DMS53 treated with DMSO at 0.1 percent for 48 hours (cell line): ENCODE results near the gene MYL3.

Experiments used
- DNase-seq: peaks from one replicate; lab custom pipeline; 2025; ENCODE audit not compliant: unreplicated experiment; lab: John Stamatoyannopoulos, UW

Gene MYL3

GRCh38 chr3:46851364-46852333 is 11.6 kb downstream of the MYL3 start:
- DNase-seq = no peak

DNA sequence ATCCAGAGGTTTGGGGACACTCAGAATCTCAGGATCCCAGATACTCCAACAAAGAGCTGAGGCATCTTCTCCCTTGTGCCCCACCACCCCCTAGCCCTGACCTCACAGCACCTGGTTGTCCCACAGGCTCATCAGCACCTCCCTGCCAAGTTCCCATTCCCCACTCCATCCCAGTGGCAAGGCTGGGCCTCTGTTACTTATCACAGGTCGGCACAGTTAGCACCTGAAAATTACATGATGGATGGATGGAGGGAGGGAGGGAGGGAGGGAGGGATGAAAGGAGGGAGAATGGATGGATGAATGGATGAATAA is 12.8 kb downstream of the MYL3 start:
- no peak for DNase-seq

DNA sequence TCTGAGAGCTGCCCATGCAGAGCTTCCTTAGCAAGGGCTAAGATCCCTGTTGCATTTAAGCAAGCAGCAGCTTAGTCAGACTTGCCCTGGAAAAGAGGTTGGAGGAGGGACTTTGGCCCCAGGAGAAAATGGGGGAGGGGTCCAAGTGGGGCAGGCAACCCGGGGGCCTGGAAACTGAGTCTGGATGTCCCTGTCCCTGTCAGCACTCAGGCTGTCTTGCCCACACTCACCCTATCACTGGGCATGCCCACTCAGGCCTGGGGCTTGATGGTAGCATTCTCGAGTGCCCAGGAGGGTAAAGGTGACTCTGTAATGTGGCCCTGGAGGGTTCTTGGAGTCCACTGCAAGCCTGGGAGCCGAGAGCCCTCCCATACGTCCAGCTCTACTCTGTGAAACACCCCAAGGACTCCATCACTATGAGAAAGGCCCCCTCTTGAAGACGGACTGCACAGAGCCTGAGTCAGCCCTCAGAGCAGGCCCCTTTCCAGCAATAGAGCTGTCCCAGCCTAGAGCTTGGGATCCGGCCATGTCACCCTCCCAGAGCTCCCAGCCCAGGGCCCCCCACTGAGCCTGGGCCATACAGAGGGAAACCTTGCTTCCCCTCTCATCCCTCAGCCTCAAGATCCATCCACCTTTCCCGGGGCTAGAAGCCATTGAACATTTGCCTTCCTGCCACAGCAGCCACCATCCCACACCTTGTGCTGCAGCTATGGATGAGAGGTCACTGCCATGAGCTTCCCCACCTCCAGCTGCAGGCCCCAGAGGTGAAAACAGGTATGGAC is 13.4 kb downstream of the MYL3 start:
- DNase-seq = no peak

DNA sequence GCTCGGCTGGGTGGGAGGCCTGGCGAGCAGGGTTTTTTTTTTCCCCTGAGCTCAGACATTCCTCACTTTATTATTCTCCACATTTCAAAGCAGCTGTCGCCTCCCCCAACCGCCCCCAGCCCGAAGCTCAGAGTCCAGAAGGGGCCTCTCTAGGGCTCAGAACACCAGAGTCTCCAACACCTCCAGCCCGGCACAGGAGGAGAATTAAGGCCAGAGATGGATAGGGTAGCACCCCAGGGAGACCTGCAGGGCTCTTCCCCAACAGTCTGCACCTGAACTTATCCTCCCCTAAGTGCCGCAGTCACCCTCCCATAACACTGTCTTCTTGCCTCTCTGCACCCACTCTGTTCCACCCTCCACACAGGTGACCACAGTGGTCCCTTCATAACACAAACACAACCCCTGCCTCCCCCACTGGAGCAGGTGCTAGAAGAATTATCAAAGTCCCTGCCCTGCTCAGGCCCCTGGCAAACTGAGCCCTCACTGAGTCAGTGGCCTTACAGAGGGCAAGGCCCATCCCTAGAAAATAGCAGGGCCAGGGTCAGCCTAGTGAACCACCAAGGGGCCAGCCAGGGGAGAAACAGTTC is 14.1 kb downstream of the MYL3 start:
- DNase-seq = no peak

- DNase-seq = no peak
These were observed 14.8 kb downstream of the MYL3 start for GRCh38 chr3:46848271-46849044.

- DNase-seq = no peak
These were observed 15.5 kb downstream of the MYL3 start for GRCh38 chr3:46847744-46848143.

GRCh38 chr3:46846624-46847542 is 16.4 kb downstream of the MYL3 start:
- DNase-seq = no peak

GRCh38 chr3:46845860-46846623 is 17.2 kb downstream of the MYL3 start:
- DNase-seq = peak; percentile 3

GRCh38 chr3:46845397-46845859 is 17.8 kb downstream of the MYL3 start:
- DNase-seq = peak; percentile 9

DNA sequence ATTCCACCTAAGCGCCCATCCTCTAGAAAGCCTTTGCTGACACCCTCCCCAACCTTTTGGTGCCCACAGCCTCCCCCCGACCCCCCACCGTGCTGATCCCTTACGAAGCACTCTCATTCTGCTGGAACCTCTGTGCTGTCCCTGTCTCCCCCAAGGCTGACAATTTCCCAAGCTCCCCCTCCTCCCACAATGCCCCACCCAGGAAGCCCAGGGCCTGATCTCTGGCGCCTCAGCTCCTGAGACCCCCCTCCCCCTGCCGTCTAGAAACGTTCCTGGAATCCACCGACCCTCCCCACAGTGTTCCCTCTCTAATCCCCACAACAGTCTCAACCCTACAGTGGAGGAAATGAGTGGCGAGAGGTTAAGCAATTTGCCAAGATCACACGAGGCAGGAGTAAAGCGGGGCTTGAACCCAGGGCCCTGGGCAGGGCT is 18.3 kb downstream of the MYL3 start:
- no peak for DNase-seq

DNA sequence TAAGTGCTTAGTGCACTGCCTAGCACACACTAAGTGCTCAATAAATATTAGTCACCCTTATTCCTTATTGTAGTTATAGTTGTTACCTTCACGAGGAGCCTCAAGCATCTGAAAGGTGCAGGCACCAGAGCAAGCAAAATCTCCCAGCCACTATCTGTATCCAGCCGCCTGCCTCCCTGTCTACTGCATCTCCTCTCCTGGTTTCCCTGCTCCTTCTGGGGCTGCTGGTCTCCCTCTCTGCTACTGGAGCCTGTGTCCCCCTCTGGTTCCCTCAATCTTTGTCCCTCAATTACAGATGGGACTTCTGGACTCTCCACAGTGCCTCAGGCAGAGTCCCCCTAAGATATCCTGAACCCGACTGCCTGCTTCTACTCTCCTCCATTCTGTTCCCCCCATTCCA is 18.8 kb downstream of the MYL3 start:
- no peak for DNase-seq

- DNase-seq = no peak
These were observed 19.7 kb downstream of the MYL3 start for GRCh38 chr3:46843508-46843907.

- DNase-seq = no peak
These were observed 22.8 kb downstream of the MYL3 start for GRCh38 chr3:46840491-46840890.

- no peak for DNase-seq
These were observed 24.9 kb downstream of the MYL3 start for GRCh38 chr3:46838301-46838700.

GRCh38 chr3:46835491-46835890 is 27.8 kb downstream of the MYL3 start:
- DNase-seq = no peak

DNA sequence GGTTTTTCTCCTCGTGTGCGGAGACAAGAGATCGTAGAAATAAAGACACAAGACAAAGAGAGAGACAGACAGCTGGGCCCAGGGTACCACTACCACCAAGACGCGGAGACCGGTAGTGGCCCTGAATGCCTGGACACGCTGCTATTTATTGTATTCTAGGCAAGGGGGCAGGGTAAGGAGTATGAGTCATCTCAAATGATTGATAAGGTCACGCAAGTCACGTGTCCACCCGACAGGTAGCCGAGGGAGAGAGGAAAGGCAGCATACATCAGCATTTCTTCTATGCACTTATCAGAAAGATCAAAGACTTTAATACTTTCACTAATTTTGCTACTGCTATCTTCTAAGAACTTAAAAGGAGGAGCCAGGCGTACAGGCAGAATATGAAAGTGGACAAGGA is 28.2 kb downstream of the MYL3 start:
- no peak for DNase-seq

DNA sequence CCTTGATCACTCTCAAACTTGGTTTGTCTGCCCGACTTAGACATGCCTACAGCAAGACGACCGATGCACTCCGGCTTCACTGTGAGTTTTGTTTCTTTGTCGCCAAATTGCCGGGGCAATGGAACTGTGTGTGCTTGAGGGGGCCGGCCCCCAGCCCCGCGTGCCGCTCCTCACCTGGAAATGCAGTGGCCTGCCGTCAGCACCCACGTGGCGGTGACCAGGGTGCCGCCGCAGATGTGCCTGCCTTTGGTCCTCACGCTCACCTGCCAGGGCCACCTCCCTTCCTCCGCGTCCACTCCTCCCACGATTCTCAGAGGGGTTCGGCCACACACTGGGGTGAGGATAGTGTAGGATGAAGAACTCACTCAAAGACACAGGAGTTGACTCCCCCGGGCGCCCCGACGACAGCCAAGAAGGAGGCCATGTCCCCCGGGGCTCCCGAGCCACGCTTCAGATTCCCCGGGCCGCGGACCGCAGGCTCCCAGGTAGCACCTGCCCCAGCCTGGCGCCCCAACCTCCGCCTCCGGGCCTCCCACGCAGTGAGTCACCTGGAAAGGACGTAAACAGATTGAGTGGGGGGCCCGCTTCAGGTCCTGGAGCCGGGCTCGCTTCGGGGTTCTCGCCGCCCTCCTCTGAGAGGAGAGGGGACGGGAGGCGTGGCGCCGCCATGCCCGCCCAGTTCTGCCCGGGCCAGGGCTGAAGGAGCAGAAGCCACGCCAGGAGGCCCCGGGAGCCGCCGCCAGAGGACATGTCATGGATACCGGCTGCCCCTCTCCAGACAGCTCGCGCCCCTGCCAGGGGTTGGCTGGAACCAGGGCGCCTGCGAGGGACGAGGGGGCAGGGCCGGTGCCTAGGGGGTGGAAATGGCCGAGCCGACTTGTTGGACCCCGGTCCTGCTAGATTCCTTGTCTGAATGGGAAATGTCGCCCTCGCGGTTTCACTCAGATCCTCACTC is 29.6 kb downstream of the MYL3 start:
- DNase-seq = no peak

- DNase-seq = no peak
These were observed 31.4 kb downstream of the MYL3 start for GRCh38 chr3:46831841-46832240.
